GM19240 (cell line): Measurements from ENCODE around the gene TMEM115.
A peak's percentile ranks its signal among the peaks of the same experiment; 100 is the strongest.

Source experiments
- DNase-seq: peaks from one replicate; pipeline ENCODE4 v3.0.0; 2011; ENCODE audit warnings: low spot score; ENCODE audit not compliant: insufficient read length

The TMEM115 gene, protein sequence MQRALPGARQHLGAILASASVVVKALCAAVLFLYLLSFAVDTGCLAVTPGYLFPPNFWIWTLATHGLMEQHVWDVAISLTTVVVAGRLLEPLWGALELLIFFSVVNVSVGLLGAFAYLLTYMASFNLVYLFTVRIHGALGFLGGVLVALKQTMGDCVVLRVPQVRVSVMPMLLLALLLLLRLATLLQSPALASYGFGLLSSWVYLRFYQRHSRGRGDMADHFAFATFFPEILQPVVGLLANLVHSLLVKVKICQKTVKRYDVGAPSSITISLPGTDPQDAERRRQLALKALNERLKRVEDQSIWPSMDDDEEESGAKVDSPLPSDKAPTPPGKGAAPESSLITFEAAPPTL

DNA sequence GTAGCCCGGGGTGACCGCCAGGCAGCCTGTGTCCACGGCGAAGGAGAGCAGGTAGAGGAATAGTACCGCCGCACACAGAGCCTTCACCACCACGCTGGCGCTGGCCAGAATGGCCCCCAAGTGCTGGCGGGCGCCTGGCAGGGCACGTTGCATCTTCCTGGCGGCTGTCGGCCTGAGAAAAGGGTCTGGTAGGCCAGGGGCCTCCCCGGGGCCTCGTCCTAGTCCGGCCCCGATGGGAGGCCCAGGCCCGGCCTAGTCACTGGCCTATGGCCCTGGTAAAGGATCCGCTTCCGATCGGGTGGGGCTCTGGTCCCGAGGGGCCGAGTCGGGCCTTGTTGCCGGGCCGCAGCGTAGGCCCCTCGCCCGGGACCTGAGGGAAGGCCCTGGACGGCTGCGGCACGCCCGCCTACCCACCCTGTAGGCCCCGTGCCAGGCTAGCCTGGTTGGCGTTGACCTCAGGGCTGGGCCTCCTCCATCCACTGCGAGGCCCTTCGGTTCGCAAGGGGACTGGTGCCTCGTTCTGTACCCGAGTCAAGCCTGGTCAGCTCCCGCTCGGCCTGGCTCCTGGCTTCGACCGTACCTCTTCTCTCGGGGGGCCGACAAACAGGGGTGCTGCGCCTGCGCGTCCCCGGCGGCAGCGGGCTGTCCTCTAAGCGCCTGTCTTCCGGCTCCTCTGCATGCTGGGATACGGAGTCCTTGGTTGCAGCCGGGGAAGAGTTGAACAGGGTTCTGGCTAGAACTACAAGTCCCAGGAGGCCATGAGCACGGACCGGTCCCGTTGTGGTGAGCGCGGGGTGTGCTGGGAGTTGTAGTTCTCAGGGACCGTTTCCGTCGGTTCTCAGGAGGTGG, at the start of gene TMEM115:
TMEM115 (minus strand) TSS at position 611 of the 849 bp plus-strand sequence; CDS start at position 153, 458 bp downstream.
- peak; percentile 96 for DNase-seq

DNA sequence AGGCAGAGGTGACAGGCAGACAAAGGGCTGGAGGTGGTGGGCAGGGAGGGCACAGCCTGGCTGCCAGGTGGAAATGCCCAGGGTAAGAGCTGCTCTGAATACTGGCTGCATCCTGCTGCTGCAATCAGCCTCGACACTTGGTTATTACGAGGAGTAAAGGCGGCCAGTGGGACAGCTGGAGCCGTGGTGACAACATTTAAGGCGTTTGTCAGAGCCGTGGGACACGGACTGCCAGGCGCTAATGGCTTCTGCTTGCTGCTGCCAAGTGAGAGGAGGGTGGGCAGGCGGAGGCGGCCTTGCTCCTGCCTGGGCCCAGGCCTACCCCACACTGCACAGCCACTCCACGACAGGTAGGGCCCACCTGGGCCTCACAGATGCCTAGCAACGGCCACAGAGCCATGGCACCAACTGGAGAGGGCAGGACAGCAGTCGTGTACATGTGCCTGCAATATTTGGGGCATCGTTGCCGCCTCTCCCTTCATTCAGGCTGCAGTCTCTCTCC, 49.2 kb upstream of the TMEM115 start:
- DNase-seq = no peak

DNA sequence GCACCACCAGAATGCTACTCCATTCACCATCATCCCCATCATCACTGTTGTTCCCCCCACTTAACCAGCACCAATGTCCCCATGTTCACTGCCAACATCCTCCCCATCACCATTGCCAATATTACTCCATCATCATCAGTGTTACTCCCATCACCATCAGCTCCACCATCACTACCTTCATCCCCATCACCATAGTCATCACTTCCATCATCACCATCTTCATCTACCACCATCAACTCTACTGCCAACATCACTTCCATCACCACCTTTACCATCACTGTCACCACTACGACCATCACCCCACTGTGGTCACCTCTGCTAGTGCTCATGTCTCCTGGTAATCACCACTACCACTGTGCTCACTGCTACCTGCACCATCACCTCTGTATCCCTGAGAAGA, 47.2 kb upstream of the TMEM115 start:
- no peak for DNase-seq

DNA sequence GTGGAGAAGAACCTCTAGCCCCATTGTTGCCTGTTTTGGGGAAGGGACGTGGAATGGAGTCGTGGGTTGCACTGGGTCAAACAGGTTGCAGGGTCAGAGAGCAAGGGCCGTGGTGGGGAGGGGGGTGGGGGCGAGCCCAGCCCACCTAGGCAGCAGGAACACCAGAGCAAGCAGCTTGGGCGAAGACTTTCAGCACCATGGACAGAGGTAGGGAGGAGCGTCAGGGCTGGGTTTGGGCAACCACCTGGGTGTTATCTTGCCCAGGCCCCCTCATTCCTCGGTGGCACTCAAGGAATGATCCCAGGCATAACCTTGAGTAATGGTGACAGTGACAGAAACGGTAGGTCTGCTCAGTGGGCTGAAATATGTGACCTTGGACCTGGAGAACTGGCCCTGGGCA, 45.9 kb upstream of the TMEM115 start:
- no peak for DNase-seq

DNA sequence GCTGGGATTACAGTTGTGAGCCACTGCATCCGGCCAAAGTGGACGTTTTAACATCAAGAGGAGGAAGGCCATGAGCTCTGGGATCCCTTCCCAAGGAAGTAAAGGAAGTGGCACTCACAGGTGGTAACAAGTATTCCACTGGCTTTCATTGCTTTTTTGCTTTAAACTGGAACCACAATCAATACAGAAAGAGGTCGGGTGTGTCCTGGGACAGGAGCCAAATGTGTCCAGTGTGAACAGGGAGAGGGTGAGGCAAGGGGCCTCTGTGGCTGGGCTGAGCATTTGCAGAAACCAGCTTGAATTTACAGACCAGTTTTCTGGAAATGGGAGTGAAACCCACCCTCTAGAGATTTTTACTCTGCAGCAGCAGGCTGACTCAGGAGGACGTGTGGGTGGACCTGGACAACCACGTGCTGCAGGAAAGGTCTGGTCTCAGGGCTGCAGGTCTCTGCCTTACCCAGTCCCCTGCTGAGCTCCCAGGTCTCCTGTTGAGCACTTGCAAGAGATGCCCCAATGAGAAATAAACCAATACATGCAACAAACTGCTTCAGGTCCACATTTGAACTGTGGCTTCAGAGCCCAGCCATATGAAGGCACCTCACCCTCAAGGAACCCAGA, 42.8 kb upstream of the TMEM115 start:
- no peak for DNase-seq

DNA sequence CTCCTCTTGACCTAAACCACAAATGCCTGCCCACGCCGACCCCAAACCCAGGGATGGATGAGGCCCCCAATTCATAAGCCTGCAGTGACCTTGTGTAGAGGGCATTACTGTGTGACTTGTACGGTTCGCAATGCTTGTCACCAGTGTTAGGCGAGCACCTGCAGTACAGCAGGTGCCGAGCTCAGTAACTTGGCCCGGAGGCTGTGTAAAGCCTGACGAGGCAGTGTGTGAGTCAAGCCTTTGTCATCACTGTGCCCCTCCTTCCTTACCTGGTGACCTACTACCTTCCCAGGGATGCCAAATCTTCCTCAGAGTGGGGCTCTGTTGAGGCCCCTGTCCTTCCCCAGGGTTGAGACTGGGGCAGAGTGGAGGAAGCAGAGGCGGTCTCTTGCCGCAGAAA, 37.2 kb upstream of the TMEM115 start:
- no peak for DNase-seq

DNA sequence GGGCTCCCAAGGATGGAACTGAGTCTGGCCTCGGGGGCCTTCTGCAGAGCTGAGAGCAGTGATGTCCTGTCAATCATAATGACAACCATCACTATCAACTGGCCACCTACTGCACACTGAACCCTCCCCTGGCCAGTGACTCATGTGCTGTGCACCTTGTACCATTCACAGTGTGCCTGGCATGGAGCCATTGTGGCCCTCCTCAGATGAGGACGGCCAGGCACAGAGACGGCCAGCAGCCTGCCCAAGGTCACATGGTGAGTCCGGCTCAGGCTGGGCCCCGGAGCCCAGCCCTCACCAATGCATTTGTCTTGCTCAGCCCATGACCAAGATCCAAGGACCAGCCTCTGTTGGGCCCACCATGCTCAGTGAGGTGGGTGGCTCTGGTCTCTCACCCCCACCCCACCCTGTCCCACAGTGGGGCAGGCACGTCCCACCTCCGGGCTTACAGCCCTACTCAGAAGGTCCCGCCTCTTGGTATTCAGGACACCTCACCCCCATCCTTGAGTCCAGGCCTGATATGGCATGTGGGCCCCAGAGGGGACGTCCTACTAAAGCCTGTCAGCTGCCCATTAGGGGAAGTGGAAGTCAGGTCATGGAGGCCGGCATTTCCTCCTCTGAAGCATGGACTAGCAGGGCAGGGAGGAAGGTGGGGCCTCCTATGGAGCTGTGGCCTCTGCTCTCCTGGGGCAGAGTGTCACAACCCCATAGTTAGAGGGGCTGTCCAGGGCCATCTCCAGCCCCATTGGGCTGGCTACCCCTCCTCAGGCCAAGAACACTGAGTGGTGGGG, 35.9 kb upstream of the TMEM115 start:
- no peak for DNase-seq

DNA sequence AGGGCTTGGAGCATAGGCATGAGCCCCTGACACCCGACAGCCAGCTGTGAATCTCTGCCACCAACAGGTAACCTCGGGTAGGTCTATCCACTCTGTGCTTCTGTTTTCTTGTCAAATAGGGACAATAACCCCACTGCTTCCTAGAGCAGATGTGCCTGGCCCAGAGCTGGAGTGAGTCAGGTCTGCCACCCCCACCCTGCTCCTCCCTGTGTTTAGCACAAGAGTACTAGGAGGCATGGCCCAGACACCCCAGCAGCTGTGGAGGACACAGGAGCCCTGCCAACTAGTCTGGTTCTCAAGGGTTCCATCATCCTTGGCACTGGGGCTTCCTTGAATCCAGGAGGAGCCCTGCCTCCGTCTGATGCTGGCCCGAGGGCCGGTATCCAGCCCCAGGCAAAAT, 33.7 kb upstream of the TMEM115 start:
- no peak for DNase-seq

DNA sequence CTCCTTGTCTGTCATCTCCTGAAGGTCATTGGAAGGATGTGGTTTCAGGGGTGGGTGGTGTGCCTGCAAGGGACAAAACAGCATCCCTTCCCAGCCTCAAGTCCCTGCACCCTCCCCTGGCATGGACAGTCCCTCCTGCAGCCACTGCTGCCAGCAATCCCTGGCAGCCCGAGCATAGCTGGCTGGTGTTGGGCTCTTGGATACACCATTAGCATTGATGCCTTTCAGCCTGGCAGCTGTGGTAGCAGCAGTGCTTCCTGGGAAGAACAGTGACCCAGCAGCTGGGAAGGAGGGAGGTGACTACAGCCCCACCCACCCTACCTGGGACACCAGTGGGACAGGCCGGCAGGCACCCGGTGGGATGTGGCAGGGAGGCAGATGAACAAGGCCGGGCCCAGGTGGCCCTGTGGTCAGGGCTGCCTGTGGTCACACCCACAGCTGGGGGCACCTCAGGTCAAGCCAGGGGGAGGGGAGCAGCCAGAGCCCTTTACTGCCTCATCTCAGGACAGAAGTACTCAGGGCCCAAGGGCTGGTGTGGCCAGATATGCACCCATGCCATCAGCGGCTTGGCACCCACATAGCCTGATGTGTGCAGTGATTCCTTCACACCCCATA, 32.9 kb upstream of the TMEM115 start:
- no peak for DNase-seq

DNA sequence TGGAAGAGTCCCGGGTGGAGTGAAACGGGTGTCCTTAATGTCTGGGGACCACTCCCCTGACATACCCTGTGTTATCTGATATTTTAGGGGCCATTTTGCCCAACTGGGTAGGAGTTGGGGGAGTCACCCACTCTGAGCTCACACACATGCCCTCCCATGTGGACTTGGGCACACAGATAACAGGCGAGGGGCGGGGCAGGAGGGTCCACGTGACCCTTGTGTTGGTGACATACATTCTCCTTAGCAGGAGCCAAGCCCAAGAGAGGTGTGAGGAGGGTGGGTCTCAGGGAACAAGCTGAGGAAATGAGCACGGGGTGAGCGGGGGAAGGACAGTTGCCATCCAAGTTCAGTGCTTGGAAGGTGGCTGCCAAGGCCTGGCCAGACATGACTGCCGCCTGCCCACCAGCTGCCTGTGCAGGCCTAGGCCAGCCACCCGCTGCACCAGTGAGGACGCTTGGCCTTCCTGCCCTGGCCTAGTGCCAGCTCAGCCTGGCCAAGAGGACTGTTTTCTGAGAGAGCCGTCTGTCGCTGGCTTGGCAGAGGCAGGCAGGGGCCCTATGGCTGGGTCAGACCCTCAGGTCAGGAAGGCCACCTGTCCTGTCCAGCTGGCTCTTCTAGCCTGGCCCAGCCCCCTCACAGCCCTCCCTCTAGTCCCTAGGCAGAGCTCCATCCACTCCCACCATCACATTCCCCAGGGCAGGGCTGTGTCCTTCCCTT, 31.3 kb upstream of the TMEM115 start:
- DNase-seq = no peak

DNA sequence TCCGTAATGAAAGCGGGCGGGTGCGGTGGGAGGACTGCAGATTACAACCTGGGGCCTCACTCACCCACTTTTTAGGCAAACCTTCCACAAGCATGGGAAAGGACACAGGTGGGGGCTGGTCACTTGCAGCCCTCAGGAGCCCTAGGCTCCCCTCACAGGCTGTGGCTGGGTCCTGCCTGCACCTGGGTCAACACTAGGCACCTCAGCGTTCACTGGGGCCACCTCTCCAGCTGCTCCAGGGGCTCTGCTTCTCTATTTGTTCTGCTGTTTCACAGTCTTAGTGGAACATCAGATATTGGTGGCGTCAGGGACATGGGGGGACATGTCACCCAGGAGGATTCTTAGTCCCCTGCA, 30.1 kb upstream of the TMEM115 start:
- DNase-seq = no peak

DNA sequence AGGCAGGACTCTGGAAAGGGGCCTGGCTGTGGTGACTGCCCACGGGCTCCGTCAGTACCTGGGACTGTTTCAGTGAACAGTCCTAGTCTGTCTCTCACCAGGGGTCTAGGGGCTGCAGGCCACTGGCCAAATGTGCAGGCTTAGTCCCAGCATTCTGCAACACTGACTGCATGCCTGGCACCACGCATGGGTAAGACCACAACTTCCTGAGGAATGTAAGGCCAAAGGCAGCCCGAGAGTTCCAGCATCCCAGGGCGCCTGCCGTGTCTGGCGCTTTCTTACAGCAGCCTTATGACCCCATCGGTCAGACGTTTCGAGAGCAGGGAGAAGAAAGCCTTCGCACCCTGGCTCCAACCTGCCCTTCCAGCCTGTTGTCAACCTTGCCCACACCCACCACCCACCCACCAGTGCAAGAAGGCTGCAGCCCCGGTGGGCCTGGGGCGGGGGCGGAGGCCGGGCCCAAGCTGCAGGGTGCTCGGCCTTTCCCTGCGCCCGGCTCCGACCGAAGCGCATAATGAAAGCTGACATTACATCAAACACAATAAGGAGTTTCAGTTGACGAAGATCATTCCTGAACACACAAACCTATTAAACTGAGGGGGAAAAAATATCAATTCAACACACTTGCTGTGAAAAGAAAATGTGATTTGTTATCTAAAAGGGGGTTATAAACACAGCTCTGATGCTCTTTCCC, 29.5 kb upstream of the TMEM115 start:
- DNase-seq = no peak

DNA sequence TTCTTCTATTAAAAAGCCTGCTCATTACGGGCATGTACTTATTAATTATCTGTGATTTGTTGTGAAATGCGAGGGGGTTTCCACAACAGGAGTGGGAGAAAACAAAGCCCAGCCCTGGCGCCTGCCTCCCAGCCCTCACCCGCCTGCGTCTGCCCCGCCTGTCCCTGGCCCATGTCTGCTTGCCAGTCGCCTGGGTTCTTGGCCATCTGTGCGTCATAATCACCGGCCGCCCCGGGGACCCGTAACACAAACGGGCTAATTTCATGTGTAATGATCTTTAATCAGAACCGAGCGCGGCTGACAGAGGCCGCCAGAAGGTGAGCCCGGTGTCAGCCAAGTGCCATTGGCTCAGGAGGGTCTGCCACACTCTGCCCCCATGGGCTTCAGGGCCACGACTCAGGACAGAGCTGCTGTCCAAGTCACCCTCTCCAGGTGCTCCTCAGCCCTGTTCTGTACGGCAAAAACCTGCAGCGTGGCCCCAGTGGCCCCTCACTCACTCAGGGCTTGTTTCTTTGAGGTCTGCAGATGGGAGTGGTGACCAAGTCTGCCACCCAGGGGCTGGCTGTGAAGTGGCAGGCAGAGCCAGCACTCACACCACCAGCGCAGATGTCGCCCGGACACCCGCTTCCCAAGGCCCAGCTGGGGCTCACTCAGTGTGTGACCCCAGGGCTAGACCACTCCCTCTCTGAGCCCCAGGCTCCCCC, 28.8 kb upstream of the TMEM115 start:
- no peak for DNase-seq

DNA sequence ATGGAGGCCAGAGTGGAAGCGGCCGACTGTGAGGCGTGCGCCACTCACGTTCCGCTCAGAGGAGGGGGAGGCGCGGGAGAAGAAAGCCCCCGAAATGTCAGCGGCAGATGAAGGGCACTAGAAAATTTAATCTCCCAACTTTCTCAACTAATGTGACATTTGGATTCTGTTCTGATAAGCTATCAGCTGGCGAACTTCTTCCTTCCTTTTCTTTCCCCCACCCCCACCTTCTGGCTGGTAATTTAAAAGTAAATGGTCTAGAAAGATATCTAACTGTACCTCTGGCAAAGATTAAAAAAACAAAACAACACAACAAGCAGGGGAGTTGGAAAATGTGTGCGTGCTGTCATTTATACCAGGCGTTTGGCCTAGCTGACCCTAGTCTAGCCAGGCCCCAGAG, 26.4 kb upstream of the TMEM115 start:
- DNase-seq = no peak

DNA sequence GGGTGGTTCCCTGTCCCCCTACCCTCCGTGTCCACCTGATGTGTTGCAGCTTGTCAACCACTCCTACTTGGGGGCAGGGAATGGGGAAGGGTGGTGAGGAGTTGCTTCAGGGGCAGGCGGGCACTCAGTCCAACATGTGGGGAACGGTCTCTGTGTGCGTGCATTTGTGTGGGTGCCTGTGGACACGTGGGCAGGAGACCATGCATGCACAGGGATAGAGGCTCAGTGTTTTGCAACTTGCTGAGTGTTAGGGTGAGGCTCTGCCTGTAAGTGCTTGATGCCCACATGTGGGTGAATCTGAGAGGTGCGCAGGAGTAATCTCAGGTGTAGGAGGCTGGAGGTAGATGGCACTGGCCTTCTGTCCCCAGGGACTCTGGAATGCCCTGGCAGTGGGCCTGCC, 24.4 kb upstream of the TMEM115 start:
- no peak for DNase-seq

DNA sequence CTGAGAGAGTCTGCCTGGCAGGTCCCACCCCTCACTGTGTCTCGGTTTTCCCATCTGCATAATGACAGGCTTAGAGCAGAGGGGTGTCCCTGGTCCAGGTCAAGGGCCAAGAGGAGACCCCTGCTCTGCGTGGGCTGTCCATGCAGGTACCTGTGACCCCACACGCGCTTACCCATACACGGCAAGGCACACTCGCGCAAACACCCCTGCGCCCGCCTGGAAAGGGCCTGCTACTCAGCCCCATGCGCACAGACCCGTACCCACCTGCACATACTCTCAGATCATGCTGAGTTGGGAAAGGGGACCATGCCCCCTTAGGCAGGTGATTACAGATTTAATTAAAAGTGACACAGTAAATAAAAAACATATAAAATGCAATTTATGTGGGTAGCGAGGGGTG, 23.4 kb upstream of the TMEM115 start:
- DNase-seq = no peak

DNA sequence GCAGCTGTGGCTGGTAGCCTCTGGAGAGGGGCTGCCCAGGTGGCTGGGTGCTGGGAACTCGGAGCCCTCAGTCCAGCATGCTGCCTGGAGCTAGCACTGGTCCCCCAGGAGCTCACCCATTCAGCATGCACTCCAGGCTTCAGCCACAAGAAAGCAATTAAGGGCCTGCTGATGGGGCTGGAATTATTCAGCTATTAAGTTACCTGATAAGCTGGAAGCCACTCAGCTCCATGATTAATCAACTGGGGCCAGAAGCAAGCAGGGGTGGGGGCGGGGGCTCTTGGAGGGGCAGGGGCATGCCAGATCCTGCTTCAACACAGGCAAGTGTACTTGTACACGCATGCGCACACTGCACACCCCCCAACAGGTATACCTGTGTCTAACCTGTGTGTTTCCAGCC, 22.1 kb upstream of the TMEM115 start:
- DNase-seq = no peak

DNA sequence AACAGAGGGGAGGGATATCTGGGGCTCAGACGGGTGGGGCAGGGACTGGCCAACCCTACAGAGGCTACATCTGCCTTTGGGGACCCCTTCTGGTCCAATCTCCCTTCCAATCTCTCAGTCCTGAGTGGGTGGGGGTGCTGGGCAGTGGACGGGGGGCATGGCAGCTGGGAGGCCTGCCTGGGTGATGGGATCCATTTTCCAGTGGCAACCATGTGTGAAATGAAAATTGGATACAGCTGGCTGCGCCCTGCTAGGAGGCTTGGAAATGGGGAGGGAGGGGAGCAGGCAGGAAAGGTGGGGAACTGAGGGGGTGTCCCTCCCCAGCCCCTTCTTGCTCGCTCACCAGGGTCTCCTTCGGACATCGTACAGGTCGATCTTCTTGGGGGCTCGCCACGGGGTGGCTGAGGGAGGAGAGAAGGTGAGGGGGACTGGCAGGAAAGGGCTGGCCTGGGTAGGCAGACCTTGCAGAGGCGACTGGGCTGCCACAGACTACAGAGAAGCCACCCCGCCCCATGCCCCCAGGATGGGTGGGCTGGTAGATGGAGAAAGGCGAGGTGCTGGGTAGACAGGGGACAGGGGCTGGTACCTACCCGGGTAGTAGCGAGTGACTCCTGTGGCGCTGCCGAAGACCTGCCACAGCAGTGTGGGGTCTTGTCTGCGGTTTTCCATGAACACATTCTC, 21.2 kb upstream of the TMEM115 start:
- no peak for DNase-seq

DNA sequence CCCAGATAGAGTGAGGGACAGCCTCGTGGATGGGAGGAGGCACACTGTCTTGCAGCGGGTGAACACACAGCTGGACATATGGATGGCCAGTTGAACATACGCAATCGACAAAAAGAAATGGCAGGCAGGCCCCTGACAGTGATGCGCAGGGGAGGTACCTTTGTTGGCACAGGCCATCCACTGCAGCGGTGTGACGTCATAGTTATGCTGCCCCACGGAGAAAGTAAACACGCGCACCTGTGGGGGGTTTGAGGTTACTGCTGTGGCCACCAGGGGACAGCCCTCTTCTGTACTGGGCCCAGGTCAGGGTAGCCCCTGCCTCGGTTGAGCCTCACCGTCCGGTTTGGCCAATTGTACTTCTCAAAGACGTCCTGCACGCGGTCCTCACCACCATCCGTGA, 19.4 kb upstream of the TMEM115 start:
- DNase-seq = no peak
